Adipocyte (in vitro differentiated cells): ENCODE data around the gene ATP8B1.

Experiments used
- DNase-seq: peaks from one replicate; pipeline ENCODE4 v3.0.0-alpha.2; 2015; ENCODE audit warnings: low read depth
- H3K27me3 ChIP-seq: replicated peaks from 2 replicates; pipeline ENCODE4 v1.7.0; 2013; ENCODE audit warnings: mild to moderate bottlenecking, low read length, moderate library complexity; ENCODE audit not compliant: control insufficient read depth, insufficient read depth
- H3K36me3 ChIP-seq: 2 replicates; pipeline ENCODE4 v1.7.0; 2013; ENCODE audit warnings: low read length, mild to moderate bottlenecking, moderate library complexity; ENCODE audit not compliant: control insufficient read depth, insufficient read depth, severe bottlenecking
- H3K4me1 ChIP-seq: 2 replicates; pipeline ENCODE4 v1.7.0; 2013; ENCODE audit warnings: mild to moderate bottlenecking, low read length, moderate library complexity; ENCODE audit not compliant: control insufficient read depth, insufficient read depth
- H3K4me3 ChIP-seq: 2 replicates; pipeline ENCODE4 v1.7.0; 2013; ENCODE audit warnings: mild to moderate bottlenecking, low read length, moderate library complexity
- H3K9ac ChIP-seq: 2 replicates; pipeline ENCODE4 v1.7.0; 2013; ENCODE audit warnings: mild to moderate bottlenecking, low read length, moderate library complexity
- H3K9me3 ChIP-seq: 2 replicates; pipeline ENCODE4 v1.7.0; 2013; ENCODE audit warnings: mild to moderate bottlenecking, low read length, moderate library complexity; ENCODE audit not compliant: control insufficient read depth

Gene ATP8B1

DNA sequence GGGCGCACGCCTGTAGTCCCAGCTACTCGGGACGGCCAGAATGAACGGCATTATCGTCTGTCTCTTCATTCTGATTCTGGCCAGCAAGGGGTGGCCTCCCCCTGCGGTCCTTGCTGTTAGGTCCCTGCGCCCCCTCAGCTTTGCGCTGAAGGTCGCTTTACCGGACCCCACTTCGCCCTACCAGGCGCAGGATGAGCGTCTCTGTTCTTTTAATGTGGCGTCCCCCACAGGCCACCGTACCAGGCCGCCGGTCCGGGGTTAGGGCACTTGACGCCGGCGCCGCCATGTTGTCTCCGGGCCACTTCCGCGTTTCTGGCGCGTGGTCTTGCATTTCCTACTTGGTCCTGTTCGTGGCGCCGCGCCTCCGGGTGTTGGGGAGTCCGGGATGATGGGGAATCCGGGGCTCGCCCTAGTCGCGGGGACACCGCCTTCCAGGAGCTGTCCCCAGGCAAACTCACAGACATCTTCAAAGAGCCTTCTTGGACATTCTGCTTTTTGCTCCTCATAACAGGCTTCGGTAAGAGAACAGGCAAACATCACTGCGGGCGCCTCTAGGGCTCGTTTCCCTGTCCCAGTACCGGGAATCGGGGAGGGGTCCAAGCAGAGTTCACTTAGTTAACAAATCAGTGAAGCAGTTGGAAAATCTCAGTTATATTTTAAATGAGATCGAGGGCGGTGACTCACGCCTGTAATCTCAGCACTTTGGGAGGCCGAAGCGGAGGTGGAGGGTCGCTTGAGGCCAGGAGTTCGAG, 172.9 kb downstream of the ATP8B1 start:
- no peaks in the 10 kb centered on the region for H3K27me3 ChIP-seq
- H3K4me1 ChIP-seq, result peaks cover 11% of the 10 kb centered on the region
- H3K36me3 ChIP-seq, result no peaks in the 10 kb centered on the region
- DNase-seq, result peak; percentile 98
- peak overlapping the region; percentile 91 for H3K9ac ChIP-seq
- peak overlapping the region; percentile 95 for H3K4me3 ChIP-seq
- no peaks in the 10 kb centered on the region for H3K9me3 ChIP-seq

DNA sequence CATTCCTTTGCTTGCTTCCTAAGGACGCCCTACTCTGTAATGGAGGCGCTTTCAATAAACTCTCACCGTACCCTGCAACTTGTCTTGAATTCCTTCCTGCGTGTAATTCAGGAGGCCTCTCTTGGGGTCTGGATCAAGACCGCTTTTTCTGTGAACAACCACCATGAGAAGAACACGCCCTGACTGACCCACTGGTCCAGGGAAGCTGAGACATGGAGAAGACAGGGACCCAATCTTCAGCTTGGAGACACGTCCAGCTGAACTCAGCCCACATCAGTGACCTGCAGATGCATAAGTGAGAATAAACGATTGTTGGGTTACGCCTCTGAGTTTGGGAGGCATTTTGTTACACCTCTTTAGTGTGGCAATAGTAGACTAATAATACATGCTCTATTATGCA, 173.7 kb downstream of the ATP8B1 start:
- DNase-seq, result no peak
- Histone ChIP-seq H3K9ac (peak overlapping the region; percentile 91), H3K4me3 (peak overlapping the region; percentile 95), H3K9me3 (no peaks in the 10 kb centered on the region), H3K27me3 (no peaks in the 10 kb centered on the region), H3K4me1 (peaks cover 8% of the 10 kb centered on the region), H3K36me3 (no peaks in the 10 kb centered on the region)

DNA sequence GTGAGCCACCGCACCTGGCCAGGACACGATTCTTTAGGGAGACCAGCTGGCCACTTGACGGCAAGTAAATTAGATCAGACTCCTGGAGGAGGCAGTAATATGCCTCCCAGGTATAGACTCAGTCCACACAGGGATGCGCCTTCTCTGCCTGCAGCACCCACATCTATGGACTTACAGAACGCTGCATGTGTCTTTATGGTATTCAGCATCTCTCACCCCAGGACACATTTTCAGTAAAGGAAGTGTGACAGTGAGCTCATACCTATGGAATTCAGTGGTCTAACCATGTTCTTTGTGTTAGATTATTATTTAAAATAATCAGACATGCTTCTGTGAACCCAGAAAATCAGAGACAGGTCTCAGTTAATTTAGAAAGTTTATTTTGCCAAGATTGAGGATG, 175.6 kb downstream of the ATP8B1 start:
- Histone ChIP-seq H3K36me3 (no peaks in the 10 kb centered on the region), H3K4me1 (peaks cover 8% of the 10 kb centered on the region), H3K9ac (no peak overlapping the region), H3K4me3 (no peak overlapping the region), H3K9me3 (no peaks in the 10 kb centered on the region), H3K27me3 (no peaks in the 10 kb centered on the region)
- DNase-seq, result no peak

DNA sequence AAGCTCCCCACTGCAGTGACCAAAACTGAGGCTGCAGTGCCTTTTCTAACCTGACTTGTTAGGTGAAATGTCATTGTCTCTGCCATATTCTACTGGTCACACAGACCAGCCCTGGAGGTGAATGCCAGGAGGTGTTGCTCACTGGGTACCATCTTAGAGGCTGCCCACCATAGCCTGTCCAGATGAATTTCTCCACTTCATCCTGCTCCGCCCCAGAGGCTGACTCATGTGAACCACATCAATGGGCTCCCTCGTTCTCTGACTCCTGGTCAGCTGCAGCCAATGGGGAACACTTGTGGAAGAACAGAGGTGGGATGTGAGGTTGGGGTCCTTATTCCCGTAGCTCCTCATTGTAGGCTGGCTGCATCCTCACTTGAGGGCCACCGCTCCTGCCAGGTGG, 178.1 kb downstream of the ATP8B1 start:
- Histone ChIP-seq H3K9me3 (no peaks in the 10 kb centered on the region), H3K27me3 (no peaks in the 10 kb centered on the region), H3K4me3 (no peak overlapping the region), H3K36me3 (no peaks in the 10 kb centered on the region), H3K9ac (no peak overlapping the region), H3K4me1 (peaks cover 11% of the 10 kb centered on the region)
- no peak for DNase-seq

DNA sequence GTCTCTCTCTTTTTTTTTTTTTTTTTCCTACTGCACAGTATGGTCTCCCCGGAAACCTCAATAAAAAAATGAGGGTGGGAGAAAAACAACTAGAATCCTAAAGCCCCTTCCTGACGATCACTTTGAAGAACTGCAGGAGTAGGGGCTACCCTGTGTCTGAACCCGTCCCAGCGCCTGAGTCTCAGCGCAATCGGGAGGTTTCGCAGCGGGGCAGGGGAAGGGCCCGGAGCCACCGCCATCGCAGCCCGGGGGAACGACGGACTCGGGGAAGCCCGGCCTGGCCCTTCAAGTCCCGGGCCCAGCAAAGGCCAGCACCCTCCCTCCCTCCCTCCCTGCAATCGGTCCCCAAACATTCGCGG, 181.9 kb downstream of the ATP8B1 start:
- Histone ChIP-seq H3K36me3 (peaks cover 23% of the 10 kb centered on the region), H3K4me1 (peaks cover 17% of the 10 kb centered on the region), H3K9me3 (no peaks in the 10 kb centered on the region), H3K4me3 (peak overlapping the region; percentile 81), H3K27me3 (no peaks in the 10 kb centered on the region), H3K9ac (peak overlapping the region; percentile 86)
- peak; percentile 61 for DNase-seq

DNA sequence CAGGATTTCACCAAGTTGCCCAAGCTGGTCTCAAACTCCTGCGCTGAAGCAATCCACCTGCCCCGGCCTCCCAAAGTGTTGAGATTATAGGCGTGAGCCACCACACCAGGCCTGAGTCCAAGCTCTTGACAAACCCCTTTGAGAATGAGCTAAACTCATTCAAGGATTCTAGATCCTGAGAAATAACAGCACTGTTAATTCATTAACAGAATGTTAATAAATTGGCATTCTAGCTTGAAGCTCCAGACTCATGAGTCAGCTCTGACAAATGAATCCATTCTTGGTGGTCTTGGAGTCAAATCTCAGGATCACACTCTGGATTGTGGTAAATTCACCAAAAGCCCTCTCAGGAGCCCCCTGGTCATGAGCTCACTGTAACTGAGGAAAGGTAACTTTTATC, 183.2 kb downstream of the ATP8B1 start:
- no peak for DNase-seq
- Histone ChIP-seq H3K36me3 (peaks cover 31% of the 10 kb centered on the region), H3K4me3 (peak overlapping the region; percentile 81), H3K9me3 (no peaks in the 10 kb centered on the region), H3K27me3 (no peaks in the 10 kb centered on the region), H3K4me1 (peaks cover 17% of the 10 kb centered on the region), H3K9ac (no peak overlapping the region)

DNA sequence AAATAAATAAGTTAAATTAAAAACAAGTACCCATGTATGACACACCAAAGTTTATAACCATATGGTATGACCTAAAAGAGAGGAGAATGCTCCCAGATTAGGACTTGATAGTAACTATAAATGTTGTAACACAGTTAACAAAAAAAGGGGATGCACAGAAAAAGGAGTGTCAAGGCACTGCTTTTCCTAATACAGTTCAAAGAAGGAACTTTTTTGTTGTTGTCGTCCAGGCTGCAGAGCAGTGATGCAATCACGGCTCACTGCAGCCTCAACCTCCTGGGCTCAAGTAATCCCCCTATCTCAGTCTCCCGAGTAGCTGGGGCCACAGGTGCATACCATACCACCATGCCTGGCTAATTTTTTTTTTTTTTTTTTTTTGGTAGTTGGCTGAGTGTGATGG, 184.2 kb downstream of the ATP8B1 start:
- no peaks in the 10 kb centered on the region for H3K27me3 ChIP-seq
- H3K36me3 ChIP-seq, result peaks cover 41% of the 10 kb centered on the region
- DNase-seq, result no peak
- H3K4me1 ChIP-seq, result peaks cover 17% of the 10 kb centered on the region
- H3K9ac ChIP-seq, result no peak overlapping the region
- H3K9me3 ChIP-seq, result no peaks in the 10 kb centered on the region
- H3K4me3 ChIP-seq, result no peak overlapping the region

DNA sequence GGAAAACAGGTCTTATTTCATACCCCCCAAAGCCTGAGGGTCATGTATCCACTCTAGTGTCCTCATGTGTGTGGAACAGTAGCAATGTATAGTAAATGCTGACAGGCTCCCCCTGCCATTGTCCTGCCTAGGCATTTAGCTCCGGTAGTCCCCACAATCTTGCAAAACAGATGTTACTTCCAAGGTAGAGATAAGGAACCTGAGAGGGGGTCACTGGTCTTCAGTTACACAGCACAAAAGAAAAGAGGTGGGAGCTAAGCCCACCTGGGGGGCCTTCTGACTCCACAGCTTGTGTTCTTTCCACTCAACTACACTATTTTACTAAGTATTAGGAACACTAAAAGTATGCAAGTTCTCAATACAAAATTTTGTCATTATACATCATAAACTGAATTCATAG, 199.2 kb downstream of the ATP8B1 start:
- H3K36me3 ChIP-seq, result peaks cover 95% of the 10 kb centered on the region
- H3K4me1 ChIP-seq, result no peaks in the 10 kb centered on the region
- DNase-seq, result no peak
- no peaks in the 10 kb centered on the region for H3K27me3 ChIP-seq
- no peak overlapping the region for H3K9ac ChIP-seq
- no peak overlapping the region for H3K4me3 ChIP-seq
- no peaks in the 10 kb centered on the region for H3K9me3 ChIP-seq
